Vagina (tissue), 2 donors: ENCODE measurements around the gene SNX1. TPM values are rescaled to one million over a fixed set of nuclear protein-coding genes. Genes with fewer than 3 reads are reported as not detected.
A peak's percentile ranks its signal among the peaks of the same experiment; 100 is the strongest.

Experiments used
- DNase-seq, 2 donors: peaks; one replicate each; pipeline ENCODE4 v3.0.0-alpha.2; 2017; ENCODE audit errors: extremely low spot score in 2 of 2
- H3K27ac ChIP-seq: fragments of 200-600 bp; sonication (generic); one replicate; pipeline ENCODE4 v1.5.1; 2019
- H3K27me3 ChIP-seq: fragments of 200-600 bp; sonication (generic); one replicate; pipeline ENCODE4 v1.5.1; 2019
- H3K36me3 ChIP-seq, 2 donors: fragments of 200-600 bp; sonication (generic); one replicate each; pipeline ENCODE4 v1.5.1; 2017 to 2019
- H3K4me1 ChIP-seq: fragments of 200-600 bp; sonication (generic); one replicate; pipeline ENCODE4 v1.5.1; 2019
- H3K4me3 ChIP-seq, 2 donors: fragments of 200-600 bp; sonication (generic); 1 replicate in 1 of 2; 2 replicates in 1 of 2; pipeline ENCODE4 v1.5.1; 2016 to 2019
- H3K9me3 ChIP-seq: fragments of 200-600 bp; sonication (generic); one replicate; pipeline ENCODE4 v1.5.1; 2019
- POLR2A ChIP-seq, 2 donors: fragments of 450-650 bp; IDR thresholded peaks; one replicate each; pipeline ENCODE4 v1.6.1; 2017; ENCODE audit warnings: antibody characterized with exemption in 2 of 2, mild to moderate bottlenecking in 2 of 2, moderate library complexity in 2 of 2
- POLR2AphosphoS5 ChIP-seq, 2 donors: sonication (generic); formaldehyde crosslinking; IDR thresholded peaks; one replicate each; pipeline ENCODE4 v1.9.0; 2017; ENCODE audit warnings: antibody characterized with exemption in 2 of 2, mild to moderate bottlenecking in 2 of 2, low read depth in 1 of 2; ENCODE audit not compliant: insufficient read depth in 1 of 2
- intact Hi-C: fragments of 100-400 bp; cut with DNase I; formaldehyde crosslinking; loops from one replicate; pipeline ENCODE4 v1.15.1; 2023
- total RNA-seq: library from RNA; depleted of rRNA; stranded (reverse); fragments of >200 nt; gene quantifications from one replicate; pipeline ENCODE4 v1.2.3, GENCODE V29; 2016
- TF ChIP-seq, protein P1 (sequence below), 3 experiments: fragments of 450-650 bp in 2 of 3; fragments of 200-600 bp in 1 of 3; sonication (generic) in 1 of 3; IDR thresholded peaks; one replicate each; pipeline ENCODE4 v1.5.1; 2017 to 2019; ENCODE audit warnings: antibody characterized with exemption in 3 of 3, mild to moderate bottlenecking in 2 of 3, moderate library complexity in 2 of 3

Gene SNX1
- total RNA-seq, 1 donor from 2014 or later, result 92.8 TPM

DNA sequence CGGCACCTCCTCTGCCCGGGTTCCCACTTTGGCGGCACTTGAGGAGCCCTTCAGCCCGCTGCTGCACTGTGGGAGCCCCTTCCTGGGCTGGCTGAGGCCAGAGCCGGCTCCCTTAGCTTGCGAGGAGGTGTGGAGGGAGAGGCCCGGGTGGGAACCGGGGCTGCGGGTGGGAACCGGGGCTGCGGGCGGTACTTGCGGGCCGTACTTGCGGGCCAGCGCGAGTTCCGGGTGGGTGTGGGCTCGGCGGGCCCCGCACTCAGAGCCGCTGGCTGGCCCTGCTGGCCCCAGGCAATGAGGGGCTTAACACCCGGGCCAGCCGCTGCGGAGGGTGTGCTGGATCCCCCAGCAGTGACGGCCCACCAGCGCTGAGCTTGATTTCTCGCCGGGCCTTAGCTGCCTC, 35.1 kb upstream of the SNX1 start:
- no peak overlapping the region for H3K27ac ChIP-seq
- intact Hi-C loops, result no loop called here
- no peak for DNase-seq
- TF ChIP-seq, protein P1, sequence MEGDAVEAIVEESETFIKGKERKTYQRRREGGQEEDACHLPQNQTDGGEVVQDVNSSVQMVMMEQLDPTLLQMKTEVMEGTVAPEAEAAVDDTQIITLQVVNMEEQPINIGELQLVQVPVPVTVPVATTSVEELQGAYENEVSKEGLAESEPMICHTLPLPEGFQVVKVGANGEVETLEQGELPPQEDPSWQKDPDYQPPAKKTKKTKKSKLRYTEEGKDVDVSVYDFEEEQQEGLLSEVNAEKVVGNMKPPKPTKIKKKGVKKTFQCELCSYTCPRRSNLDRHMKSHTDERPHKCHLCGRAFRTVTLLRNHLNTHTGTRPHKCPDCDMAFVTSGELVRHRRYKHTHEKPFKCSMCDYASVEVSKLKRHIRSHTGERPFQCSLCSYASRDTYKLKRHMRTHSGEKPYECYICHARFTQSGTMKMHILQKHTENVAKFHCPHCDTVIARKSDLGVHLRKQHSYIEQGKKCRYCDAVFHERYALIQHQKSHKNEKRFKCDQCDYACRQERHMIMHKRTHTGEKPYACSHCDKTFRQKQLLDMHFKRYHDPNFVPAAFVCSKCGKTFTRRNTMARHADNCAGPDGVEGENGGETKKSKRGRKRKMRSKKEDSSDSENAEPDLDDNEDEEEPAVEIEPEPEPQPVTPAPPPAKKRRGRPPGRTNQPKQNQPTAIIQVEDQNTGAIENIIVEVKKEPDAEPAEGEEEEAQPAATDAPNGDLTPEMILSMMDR (IDR thresholded peaks at IDR 0.05), result no peak
- no peak for TF ChIP-seq POLR2AphosphoS5 (IDR thresholded peaks at IDR 0.05; ENCODE audit: insufficient read depth in 1 of 2, low read depth in 1 of 2)
- no peak for TF ChIP-seq POLR2A (IDR thresholded peaks at IDR 0.05)
- H3K27me3 ChIP-seq, result no peaks in the 10 kb centered on the region
- H3K4me3 ChIP-seq, result no peak overlapping the region
- no peaks in the 10 kb centered on the region for H3K4me1 ChIP-seq
- no peaks in the 10 kb centered on the region for H3K9me3 ChIP-seq
- H3K36me3 ChIP-seq, result no peaks in the 10 kb centered on the region

DNA sequence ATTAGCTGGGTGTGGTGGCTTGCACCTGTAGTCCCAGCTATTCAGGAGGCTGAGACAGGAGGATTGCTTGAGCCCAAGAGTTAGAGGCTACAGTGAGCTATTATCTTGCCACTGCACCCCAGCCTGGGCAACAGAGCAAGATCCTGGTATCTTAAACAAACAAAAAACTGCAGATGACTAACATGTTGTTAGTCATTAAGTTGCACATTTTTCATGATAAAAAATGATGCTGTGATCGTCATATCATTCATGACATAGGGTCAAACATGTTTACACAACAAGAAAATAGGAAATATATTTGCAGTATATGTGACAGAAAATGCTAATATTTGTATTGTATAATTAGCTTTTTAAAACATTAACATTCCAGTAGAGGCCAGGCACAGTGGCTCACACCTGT, 29.3 kb upstream of the SNX1 start:
- no peaks in the 10 kb centered on the region for H3K36me3 ChIP-seq
- no peak overlapping the region for H3K4me3 ChIP-seq
- H3K27me3 ChIP-seq, result no peaks in the 10 kb centered on the region
- DNase-seq, result no peak
- TF ChIP-seq POLR2AphosphoS5 (IDR thresholded peaks at IDR 0.05; ENCODE audit: insufficient read depth in 1 of 2, low read depth in 1 of 2), result no peak
- no peak for TF ChIP-seq POLR2A (IDR thresholded peaks at IDR 0.05)
- TF ChIP-seq, protein P1 (IDR thresholded peaks at IDR 0.05), result no peak
- peaks cover 34% of the 10 kb centered on the region for H3K4me1 ChIP-seq
- H3K9me3 ChIP-seq, result no peaks in the 10 kb centered on the region
- intact Hi-C loops, result loop anchor here (5.0 kb wide), 1 partner anchor 314 kb away; no protein-coding TSS in a partner anchor
- H3K27ac ChIP-seq, result no peak overlapping the region

DNA sequence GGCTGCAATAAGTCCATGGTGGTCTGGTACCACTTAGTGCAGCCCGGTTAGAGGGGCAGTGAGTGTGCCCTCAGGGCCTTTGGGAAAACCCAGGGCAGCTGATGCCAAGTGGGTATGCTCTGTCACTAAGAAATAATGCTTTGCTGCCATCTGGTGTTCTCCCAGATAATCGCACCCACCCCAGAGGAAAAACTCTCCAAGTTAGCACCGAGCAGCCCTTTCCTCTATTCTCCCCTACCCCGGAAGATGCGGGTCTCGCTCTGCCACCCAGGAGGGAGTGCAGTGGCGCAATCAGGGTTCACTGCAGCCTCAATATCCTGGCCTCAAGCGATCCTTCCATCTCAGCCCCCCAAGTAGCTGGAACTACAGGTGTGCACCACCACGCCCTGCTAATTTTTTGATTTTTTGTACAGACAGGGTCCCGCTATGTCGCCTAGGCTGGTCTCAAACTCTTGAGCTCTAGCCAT, 28.2 kb upstream of the SNX1 start:
- intact Hi-C loops, result loop anchor here (5.0 kb wide), 1 partner anchor 315 kb away; no protein-coding TSS in a partner anchor

DNA sequence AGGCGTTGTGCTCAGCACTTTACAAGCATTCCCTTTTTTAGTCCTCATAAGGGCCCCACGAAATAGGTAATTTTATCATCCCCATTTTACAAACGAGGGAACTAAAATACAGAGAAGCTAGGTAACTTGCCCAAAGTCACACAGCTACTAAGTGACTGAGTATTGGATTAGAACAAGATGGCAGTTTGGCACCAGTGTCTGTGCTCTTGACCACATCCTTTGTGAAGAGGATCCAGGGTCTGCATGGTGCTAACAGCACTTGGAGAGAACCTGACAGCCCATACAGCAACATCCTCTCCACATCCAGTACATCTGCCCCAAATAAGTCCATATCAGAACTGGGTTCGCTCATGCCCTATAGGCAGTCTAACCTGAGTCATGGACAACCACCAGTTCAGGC, 27.6 kb upstream of the SNX1 start:
- Histone ChIP-seq H3K4me3 (no peak overlapping the region), H3K27ac (peak overlapping the region; percentile 77), H3K9me3 (no peaks in the 10 kb centered on the region), H3K36me3 (no peaks in the 10 kb centered on the region), H3K27me3 (no peaks in the 10 kb centered on the region), H3K4me1 (peaks cover 51% of the 10 kb centered on the region)
- no peak for TF ChIP-seq POLR2AphosphoS5 (IDR thresholded peaks at IDR 0.05; ENCODE audit: insufficient read depth in 1 of 2, low read depth in 1 of 2)
- no peak for TF ChIP-seq POLR2A (IDR thresholded peaks at IDR 0.05)
- TF ChIP-seq, protein P1 (IDR thresholded peaks at IDR 0.05), result no peak
- intact Hi-C loops, result loop anchor here (5.0 kb wide), 1 partner anchor 316 kb away; no protein-coding TSS in a partner anchor
- DNase-seq, result no peak

More for the DNA sequence above, 28.2 kb upstream of the SNX1 start:
- peak in 1 of 2 donors; percentile 40 for TF ChIP-seq POLR2AphosphoS5 (IDR thresholded peaks at IDR 0.05; ENCODE audit: insufficient read depth in 1 of 2, low read depth in 1 of 2)
- no peak for TF ChIP-seq POLR2A (IDR thresholded peaks at IDR 0.05)
- TF ChIP-seq, protein P1 (IDR thresholded peaks at IDR 0.05), result peak; percentile 83 to 91 (median 90)
- no peak for DNase-seq
- peaks cover 45% of the 10 kb centered on the region for H3K4me1 ChIP-seq
- no peaks in the 10 kb centered on the region for H3K9me3 ChIP-seq
- H3K27ac ChIP-seq, result peak overlapping the region; percentile 77
- no peaks in the 10 kb centered on the region for H3K27me3 ChIP-seq
- no peak overlapping the region for H3K4me3 ChIP-seq
- no peaks in the 10 kb centered on the region for H3K36me3 ChIP-seq

DNA sequence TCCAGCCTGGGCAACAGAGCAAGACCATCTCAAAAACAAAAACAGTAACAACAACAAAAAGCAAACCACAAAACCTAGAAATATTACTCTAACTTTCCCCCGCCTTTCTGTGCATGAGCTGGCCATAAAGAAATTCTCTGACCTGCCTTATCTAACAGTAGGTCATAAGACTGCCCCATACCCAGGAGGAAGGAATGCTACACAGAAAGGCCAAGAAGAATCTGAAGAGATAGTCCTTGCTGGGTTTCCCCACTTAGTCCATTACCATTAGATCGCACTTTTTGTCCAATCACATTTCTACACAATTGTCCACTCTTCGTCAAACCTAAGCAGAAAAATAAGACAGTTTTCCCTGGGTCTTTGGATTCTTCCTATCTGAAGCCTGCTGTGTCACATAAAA, 25.7 kb upstream of the SNX1 start:
- peak overlapping the region; percentile 91 for H3K27ac ChIP-seq

More for the DNA sequence above, 25.7 kb upstream of the SNX1 start:
- H3K27me3 ChIP-seq, result no peaks in the 10 kb centered on the region
- no peak for DNase-seq
- no peaks in the 10 kb centered on the region for H3K36me3 ChIP-seq
- TF ChIP-seq, protein P1 (IDR thresholded peaks at IDR 0.05), result no peak
- TF ChIP-seq POLR2A (IDR thresholded peaks at IDR 0.05) (no peak), POLR2AphosphoS5 (IDR thresholded peaks at IDR 0.05; ENCODE audit: insufficient read depth in 1 of 2, low read depth in 1 of 2) (no peak)
- H3K4me1 ChIP-seq, result peaks cover 51% of the 10 kb centered on the region
- no peaks in the 10 kb centered on the region for H3K9me3 ChIP-seq
- intact Hi-C loops, result no loop called here
- H3K4me3 ChIP-seq, result no peak overlapping the region
